GM19351 (cell line): ENCODE measurements around the gene SENP7.
"Not testable (repeated sequence)": the region's sequence is repeated elsewhere in the genome, so short reads cannot be mapped to it uniquely, and the experiment has no call there.

Experiments
- ATAC-seq: cut with Tn5 transposase; IDR thresholded peaks from one replicate; pipeline ENCODE4 v1.9.1; 2021; ENCODE audit warnings: mild to moderate bottlenecking, moderate library complexity; ENCODE audit not compliant: unreplicated experiment

The SENP7 gene

GRCh38 chr3:101512646-101513418 is at the start of gene SENP7:
Gene SENP7 (minus strand): TSS chr3:101513212. CDS start chr3:101513130, 82 bp downstream.
- ATAC-seq = peak; percentile 58

GRCh38 chr3:101561630-101562328 is 48.8 kb upstream of the SENP7 start, which contains the start of gene TRMT10C:
Gene TRMT10C (plus strand): TSS chr3:101561868. CDS start chr3:101564782, 2,914 bp downstream.
- peak; percentile 99 for ATAC-seq

- no peak for ATAC-seq
These were observed 43.1 kb upstream of the SENP7 start for GRCh38 chr3:101556064-101556463.

GRCh38 chr3:101553381-101553780 is 40.4 kb upstream of the SENP7 start:
- not testable (repeated sequence) for ATAC-seq

- ATAC-seq = not testable (repeated sequence)
These were observed 38.5 kb upstream of the SENP7 start for GRCh38 chr3:101551359-101552081.

- no peak for ATAC-seq
These were observed 36.5 kb upstream of the SENP7 start for GRCh38 chr3:101549473-101549872.

GRCh38 chr3:101548527-101549105 is 35.6 kb upstream of the SENP7 start:
- ATAC-seq = no peak

- ATAC-seq = no peak
These were observed 31.3 kb upstream of the SENP7 start for GRCh38 chr3:101544161-101544850.

- no peak for ATAC-seq
These were observed 29.9 kb upstream of the SENP7 start for GRCh38 chr3:101542957-101543356.

GRCh38 chr3:101536955-101537354 is 23.9 kb upstream of the SENP7 start:
- ATAC-seq = not testable (repeated sequence)

GRCh38 chr3:101536266-101536665 is 23.3 kb upstream of the SENP7 start:
- ATAC-seq = no peak

- no peak for ATAC-seq
These were observed 22.2 kb upstream of the SENP7 start for GRCh38 chr3:101535221-101535620.

- ATAC-seq = no peak
These were observed 20.6 kb upstream of the SENP7 start for GRCh38 chr3:101533603-101533968.

- no peak for ATAC-seq
These were observed 20.0 kb upstream of the SENP7 start for GRCh38 chr3:101532783-101533602.

GRCh38 chr3:101531473-101532086 is 18.6 kb upstream of the SENP7 start:
- ATAC-seq = no peak

GRCh38 chr3:101530686-101531047 is 17.7 kb upstream of the SENP7 start:
- ATAC-seq = no peak

- ATAC-seq = no peak
These were observed 17.0 kb upstream of the SENP7 start for GRCh38 chr3:101529816-101530685.

GRCh38 chr3:101527906-101528305 is 14.9 kb upstream of the SENP7 start:
- no peak for ATAC-seq
